ENCODE data around the gene GAS6. TPM values are rescaled to one million over a fixed set of nuclear protein-coding genes. Genes with fewer than 3 reads are reported as not detected.

Gene GAS6
- total RNA-seq, 1 experiment from 2014 or later, result 20.9 TPM

DNA sequence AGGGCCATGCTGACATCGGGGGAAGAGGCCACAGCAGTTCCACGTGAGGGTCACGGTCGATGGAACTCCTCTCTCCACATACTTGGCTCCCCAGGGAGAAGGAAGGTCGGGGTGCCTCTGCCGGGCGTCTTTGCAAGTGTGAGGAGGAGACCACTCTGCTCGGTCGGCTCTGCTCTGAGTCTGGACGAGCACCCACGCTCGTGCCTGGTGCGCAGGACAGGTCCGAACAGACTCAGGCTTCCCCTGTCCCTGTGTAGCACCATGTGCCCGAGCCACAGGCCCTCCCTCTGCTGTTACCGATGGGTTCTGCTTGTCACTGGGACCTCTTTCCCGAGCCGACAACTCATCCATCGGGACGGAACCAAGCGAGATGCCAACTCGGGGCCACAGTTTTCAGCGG is 69.8 kb downstream of the GAS6 start:
- H3K36me3 ChIP-seq (ENCODE audit: low read depth, low read length), result no peaks in the 10 kb centered on the region
- no peak for TF ChIP-seq EZH2 (IDR thresholded peaks at IDR 0.05; ENCODE audit: low read length, unreplicated experiment)
- no peak for TF ChIP-seq EZH2phosphoT487 (IDR thresholded peaks at IDR 0.05; ENCODE audit: borderline replicate concordance, low read length)
- TF ChIP-seq CTCF (conservative IDR thresholded peaks at IDR 0.05; ENCODE audit: low read depth, low read length), result no peak
- no peaks in the 10 kb centered on the region for H3K27me3 ChIP-seq (ENCODE audit: low read length)
- no peak overlapping the region for H3K4me2 ChIP-seq (ENCODE audit: low read length)
- no peaks in the 10 kb centered on the region for H4K20me1 ChIP-seq (ENCODE audit: low read length)
- no peaks in the 10 kb centered on the region for H3K79me2 ChIP-seq (ENCODE audit: low read length)
- ATAC-seq, result no peak
- ChIA-PET POLR2A (ENCODE audit: unreplicated experiment) (no interaction called here), CTCF (no interaction called here)
- intact Hi-C loops (cut with micrococcal nuclease), result no loop called here
- DNase-seq, result no peak
- no peak overlapping the region for H2AFZ ChIP-seq (ENCODE audit: low read length)
- no peak overlapping the region for H3K4me3 ChIP-seq (ENCODE audit: low read length)
- H3K27ac ChIP-seq (ENCODE audit: low read length), result no peak overlapping the region
- H3K9me3 ChIP-seq (ENCODE audit: low read length), result no peaks in the 10 kb centered on the region
- H3K9ac ChIP-seq (ENCODE audit: low read length), result no peak overlapping the region
- H3F3A ChIP-seq (ENCODE audit: low read length, unreplicated experiment), result no peaks in the 10 kb centered on the region
- no peaks in the 10 kb centered on the region for H3K9me2 ChIP-seq (replicated peaks; ENCODE audit: low read length)
- BruUV-seq (replicated peaks), result no TSS peak
- no peaks in the 10 kb centered on the region for H3K4me1 ChIP-seq (ENCODE audit: insufficient read depth, low read length)

GRCh38 chr13:113793718-113794085 is 70.2 kb downstream of the GAS6 start:
- H3K9me2 ChIP-seq (replicated peaks; ENCODE audit: low read length), result no peaks in the 10 kb centered on the region
- no peaks in the 10 kb centered on the region for H3F3A ChIP-seq (ENCODE audit: low read length, unreplicated experiment)
- no TSS peak for BruUV-seq (replicated peaks)
- no peaks in the 10 kb centered on the region for H4K20me1 ChIP-seq (ENCODE audit: low read length)
- H3K9ac ChIP-seq (ENCODE audit: low read length), result no peak overlapping the region
- no peak for TF ChIP-seq EZH2 (IDR thresholded peaks at IDR 0.05; ENCODE audit: low read length, unreplicated experiment)
- no peak for TF ChIP-seq CTCF (conservative IDR thresholded peaks at IDR 0.05; ENCODE audit: low read depth, low read length)
- TF ChIP-seq EZH2phosphoT487 (IDR thresholded peaks at IDR 0.05; ENCODE audit: borderline replicate concordance, low read length), result no peak
- no peaks in the 10 kb centered on the region for H3K79me2 ChIP-seq (ENCODE audit: low read length)
- POLR2A ChIA-PET (ENCODE audit: unreplicated experiment), result no interaction called here
- DNase-seq (no peak), ATAC-seq (no peak)
- no peak overlapping the region for H2AFZ ChIP-seq (ENCODE audit: low read length)
- H3K4me2 ChIP-seq (ENCODE audit: low read length), result no peak overlapping the region
- no peaks in the 10 kb centered on the region for H3K9me3 ChIP-seq (ENCODE audit: low read length)
- H3K4me3 ChIP-seq (ENCODE audit: low read length), result no peak overlapping the region
- H3K4me1 ChIP-seq (ENCODE audit: insufficient read depth, low read length), result no peaks in the 10 kb centered on the region
- H3K36me3 ChIP-seq (ENCODE audit: low read depth, low read length), result no peaks in the 10 kb centered on the region
- CTCF ChIA-PET, result no interaction called here
- H3K27me3 ChIP-seq (ENCODE audit: low read length), result no peaks in the 10 kb centered on the region
- H3K27ac ChIP-seq (ENCODE audit: low read length), result no peak overlapping the region
- intact Hi-C loops (cut with micrococcal nuclease), result no loop called here

- ChIA-PET POLR2A (ENCODE audit: unreplicated experiment) (no interaction called here), CTCF (no interaction called here)
- BruUV-seq (replicated peaks), result no TSS peak
- no peaks in the 10 kb centered on the region for H3K9me3 ChIP-seq (ENCODE audit: low read length)
- TF ChIP-seq CTCF (conservative IDR thresholded peaks at IDR 0.05; ENCODE audit: low read depth, low read length) (no peak), EZH2phosphoT487 (IDR thresholded peaks at IDR 0.05; ENCODE audit: borderline replicate concordance, low read length) (no peak), EZH2 (IDR thresholded peaks at IDR 0.05; ENCODE audit: low read length, unreplicated experiment) (no peak)
- H3K27ac ChIP-seq (ENCODE audit: low read length), result no peak overlapping the region
- H3K79me2 ChIP-seq (ENCODE audit: low read length), result no peaks in the 10 kb centered on the region
- intact Hi-C loops (cut with micrococcal nuclease), result no loop called here
- H3K4me3 ChIP-seq (ENCODE audit: low read length), result no peak overlapping the region
- no peak overlapping the region for H3K4me2 ChIP-seq (ENCODE audit: low read length)
- no peaks in the 10 kb centered on the region for H3K4me1 ChIP-seq (ENCODE audit: insufficient read depth, low read length)
- H3K9ac ChIP-seq (ENCODE audit: low read length), result no peak overlapping the region
- DNase-seq, result no peak
- no peak for ATAC-seq
- H3F3A ChIP-seq (ENCODE audit: low read length, unreplicated experiment), result no peaks in the 10 kb centered on the region
- H3K36me3 ChIP-seq (ENCODE audit: low read depth, low read length), result no peaks in the 10 kb centered on the region
- H2AFZ ChIP-seq (ENCODE audit: low read length), result no peak overlapping the region
- no peaks in the 10 kb centered on the region for H3K9me2 ChIP-seq (replicated peaks; ENCODE audit: low read length)
- no peaks in the 10 kb centered on the region for H4K20me1 ChIP-seq (ENCODE audit: low read length)
- no peaks in the 10 kb centered on the region for H3K27me3 ChIP-seq (ENCODE audit: low read length)
Measured at GRCh38 chr13:113792886-113793717, 70.8 kb downstream of the GAS6 start.
